Motor neuron (in vitro differentiated cells): Measurements from ENCODE around the gene FKBP10. TPM values are rescaled to one million over a fixed set of nuclear protein-coding genes. Genes with fewer than 3 reads are reported as not detected.
"Not testable (repeated sequence)": the region's sequence is repeated elsewhere in the genome, so short reads cannot be mapped to it uniquely, and the experiment has no call there.

Experiments
- ATAC-seq, 8 experiments: fragments of 200-7000 bp; cut with Tn5 transposase; replicated peaks in 6 of 8; 2 replicates each; pipeline ENCODE4 v1.8.0; 2021; ENCODE audit warnings: mild to moderate bottlenecking in 8 of 8, moderate library complexity in 8 of 8
- H3K27ac ChIP-seq, 2 donors: fragments of 250-450 bp; sonication (Bioruptor Pico); 2 replicates each; pipeline ENCODE4 v1.9.0; 2021; ENCODE audit warnings: antibody characterized with exemption in 2 of 2, mild to moderate bottlenecking in 2 of 2, moderate library complexity in 1 of 2
- H3K4me1 ChIP-seq, 2 donors: fragments of 250-450 bp; sonication (Bioruptor Pico); replicated peaks in 1 of 2; 2 replicates each; pipeline ENCODE4 v1.6.1; 2021; ENCODE audit warnings: antibody characterized with exemption in 2 of 2, mild to moderate bottlenecking in 2 of 2, moderate library complexity in 1 of 2
- H3K4me3 ChIP-seq, 5 donors: fragments of 250-450 bp; sonication (Bioruptor Pico); 2 replicates each; pipeline ENCODE4 v1.9.0; 2021; ENCODE audit warnings: antibody characterized with exemption in 5 of 5, mild to moderate bottlenecking in 5 of 5, moderate library complexity in 4 of 5
- WGBS, 10 experiments: fragments of 450-650 bp; shearing (Covaris generic); methylation state at CpG; one replicate each; pipeline ENCODE4 v1.0.0; 2022; 5-methylcytosine and 5-hydroxymethylcytosine counted together
- in situ Hi-C, 9 experiments: fragments of 400-800 bp; cut with MboI; loops; one replicate each; pipeline ENCODE4 v1.15.0; 2021; ENCODE audit warnings: low sequenced_read_pairs in 9 of 9, low pct_unique_long_range_greater_than_20kb in 2 of 9; ENCODE audit not compliant: unreplicated experiment in 9 of 9
- total RNA-seq, 8 experiments: library from RNA; unstranded; fragments of 300-600 nt; gene quantifications; 2 replicates each; pipeline versions ENCODE4 v1.2.3 to v1.2.4, GENCODE V29; 2022

FKBP10 gene
- total RNA-seq, 8 experiments from 2014 or later: 42.7 to 330 (median 97.6) TPM

DNA sequence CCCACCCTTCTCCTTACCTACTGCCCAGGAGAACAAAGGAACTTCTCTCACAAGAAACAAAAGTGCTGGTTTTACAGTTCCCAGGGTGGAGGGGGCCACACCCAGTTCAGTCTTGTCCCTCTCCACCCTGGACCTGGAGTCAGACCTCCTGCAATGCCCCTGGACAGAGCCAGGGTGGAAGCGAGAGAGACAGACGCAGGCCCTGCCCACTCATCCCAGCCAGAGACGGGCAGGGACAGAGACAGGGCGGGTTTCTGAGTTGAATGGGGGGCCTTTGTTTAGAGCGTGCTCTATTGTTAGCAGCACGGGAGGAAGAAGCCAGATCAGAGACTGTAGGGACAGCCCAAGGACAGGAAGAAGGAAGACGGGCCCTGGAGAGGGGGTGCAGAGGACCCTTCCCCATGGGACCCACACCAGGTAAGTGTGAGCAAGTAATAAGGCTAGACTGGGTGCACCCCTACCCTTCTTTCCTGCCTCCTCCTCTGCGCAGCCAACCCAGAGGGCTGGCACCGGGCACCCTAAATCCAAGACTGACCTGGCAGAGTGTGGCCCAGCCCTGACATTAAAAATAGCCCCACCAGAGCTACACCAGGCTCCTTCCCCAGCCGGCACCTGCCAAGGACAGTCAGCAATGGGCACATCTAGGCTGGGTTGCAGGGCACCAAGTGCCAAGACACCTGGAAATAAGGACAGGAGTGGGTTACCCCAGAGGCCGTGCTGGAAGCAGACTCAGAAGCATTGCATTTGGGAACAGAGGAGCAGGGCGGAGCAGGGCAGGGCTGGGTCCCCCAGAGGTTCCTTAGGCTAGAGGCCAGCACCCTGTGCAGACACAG, 37.2 kb upstream of the FKBP10 start:
- H3K27ac ChIP-seq: peak overlapping the region in 1 of 2 donors; percentile 42
- H3K4me1 ChIP-seq: peaks cover 27 to 43% of the 10 kb centered on the region in 2 donors
- ATAC-seq: peak; percentile 13 to 53 (median 44)

DNA sequence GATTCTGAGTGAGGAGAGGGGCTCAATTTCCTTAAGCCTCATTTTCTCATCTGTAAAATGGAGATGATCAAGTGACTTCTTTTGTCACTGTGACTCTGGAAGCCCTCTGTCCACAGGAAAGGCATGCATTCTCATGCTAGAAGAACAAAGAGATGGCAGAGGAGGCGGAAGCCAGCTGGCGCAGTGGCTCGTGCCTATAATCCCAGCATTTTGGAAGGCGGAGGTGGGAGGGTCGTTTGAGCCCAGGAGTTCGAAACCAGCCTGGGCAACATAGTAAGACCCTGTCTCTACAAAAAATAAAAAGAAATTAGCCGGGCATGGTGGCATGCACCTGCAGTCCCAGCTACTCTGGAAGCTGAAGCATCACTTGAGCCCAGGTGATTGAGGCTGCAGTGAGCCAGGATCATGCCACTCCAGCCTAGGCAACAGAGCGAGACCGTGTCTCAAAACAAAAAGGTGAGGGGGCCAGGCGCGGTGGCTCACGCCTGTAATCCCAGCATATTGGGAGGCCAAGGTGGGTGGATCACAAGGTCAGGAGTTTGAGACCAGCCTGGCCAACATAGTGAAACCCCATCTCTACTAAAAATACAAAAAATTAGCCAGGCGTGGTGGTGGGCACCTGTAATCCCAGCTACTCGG, 36.4 kb upstream of the FKBP10 start:
- ATAC-seq, in situ Hi-C loops, H3K4me3 ChIP-seq: not testable (repeated sequence)
- peaks cover 29 to 47% of the 10 kb centered on the region in 2 donors for H3K4me1 ChIP-seq
- peak overlapping the region in 1 of 2 donors; percentile 42 for H3K27ac ChIP-seq
- WGBS, 10 experiments: 67 to 100% (median 75%) methylated on average over 1 to 7 of the region's 14 CpGs; no CpG with 5 or more reads in 5 of the 10 experiments

More for the DNA sequence above, 37.2 kb upstream of the FKBP10 start:
- in situ Hi-C loops: no loop called here
- WGBS, 10 experiments: 26 to 100% (median 60%) methylated on average over 1 to 3 of the region's 12 CpGs; no CpG with 5 or more reads in 7 of the 10 experiments
- H3K4me3 ChIP-seq: no peak overlapping the region

DNA sequence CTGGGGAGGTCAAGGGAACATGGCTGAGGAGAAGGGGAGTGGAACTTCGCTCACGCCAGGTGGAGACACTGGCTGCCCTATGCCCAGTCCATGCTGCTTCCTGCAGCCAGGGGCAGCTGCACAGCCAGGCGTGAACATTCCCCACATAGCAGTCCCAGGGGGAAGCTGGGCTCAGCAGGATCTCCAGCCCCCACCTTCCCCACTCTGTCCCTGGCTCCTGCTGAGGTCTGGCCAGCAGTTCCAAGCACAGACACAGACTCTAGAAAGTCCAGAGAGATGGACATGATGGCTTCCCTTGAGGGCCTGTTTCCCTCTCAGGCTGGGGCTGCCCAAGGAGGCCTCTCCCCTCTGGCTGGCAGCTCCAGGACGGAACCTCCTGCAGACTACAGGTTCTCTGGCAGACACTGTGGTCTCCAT, 35.6 kb upstream of the FKBP10 start:
- in situ Hi-C loops: no loop called here
- 87 to 89% methylated on average over 3 of the region's 4 CpGs; no CpG with 5 or more reads in 8 of the 10 experiments for WGBS, 10 experiments
- ATAC-seq: peak in 2 of 8 experiments; percentile 42 to 54
- Histone ChIP-seq H3K4me3 (no peak overlapping the region), H3K4me1 (peaks cover 37 to 55% of the 10 kb centered on the region in 2 donors), H3K27ac (peak overlapping the region in 1 of 2 donors; percentile 48)

DNA sequence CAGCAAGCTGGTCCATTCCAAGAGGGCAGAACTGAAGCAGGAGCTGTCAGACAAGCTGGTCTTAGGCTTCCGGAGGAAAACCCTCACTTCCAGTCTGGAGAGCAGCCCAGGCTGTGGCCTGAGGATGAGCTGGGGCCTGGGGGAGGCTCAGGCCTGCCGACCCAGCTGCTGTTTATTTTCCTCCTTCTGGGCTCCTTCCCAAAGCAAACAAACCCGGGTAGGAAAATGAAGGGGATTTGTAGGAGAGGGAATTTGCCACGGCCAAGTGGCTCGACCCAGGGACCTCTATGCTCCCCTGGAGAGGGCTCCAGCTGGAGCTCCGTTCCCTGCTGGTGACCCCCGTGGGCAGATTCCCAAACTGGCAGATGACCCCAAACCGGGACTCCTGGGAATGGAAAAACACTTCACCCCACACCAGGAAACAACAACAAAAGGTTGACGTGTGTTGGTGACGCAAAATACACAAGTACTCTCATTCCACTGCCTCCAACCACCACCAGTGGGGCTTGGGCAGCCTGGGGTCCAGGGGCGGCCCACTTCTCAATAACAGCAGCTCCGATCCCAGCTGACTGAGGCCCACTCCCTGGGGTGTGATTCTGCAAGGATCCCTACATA, 35.1 kb upstream of the FKBP10 start:
- H3K27ac ChIP-seq: peak overlapping the region in 1 of 2 donors; percentile 48
- WGBS, 10 experiments: 20 to 60% (median 56%) methylated on average over 1 to 9 of the region's 12 CpGs; no CpG with 5 or more reads in 5 of the 10 experiments
- ATAC-seq: peak in 2 of 8 experiments; percentile 68 to 80
- in situ Hi-C loops: no loop called here
- peaks cover 35 to 53% of the 10 kb centered on the region in 2 donors for H3K4me1 ChIP-seq
- H3K4me3 ChIP-seq: no peak overlapping the region

DNA sequence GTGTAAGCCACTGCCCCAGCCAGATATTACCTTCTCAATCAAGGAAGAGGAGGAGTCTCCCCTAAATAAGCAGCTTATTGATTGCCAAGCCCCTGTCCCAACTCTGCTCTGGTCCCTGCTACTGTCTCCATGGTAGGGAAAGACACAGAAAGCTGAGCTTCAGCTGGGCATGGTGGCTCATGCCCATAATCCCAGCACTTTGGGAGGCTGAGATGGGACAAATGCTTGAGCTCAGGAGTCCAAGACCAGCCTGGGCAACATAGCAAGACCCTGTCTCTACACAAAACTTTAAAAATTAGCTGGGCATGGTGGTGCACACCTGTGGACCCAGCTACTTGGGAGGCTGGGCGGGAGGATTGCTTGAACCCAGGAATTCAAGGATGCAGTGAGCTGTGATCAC, 32.9 kb upstream of the FKBP10 start:
- in situ Hi-C loops: no loop called here
- H3K4me3 ChIP-seq: no peak overlapping the region
- peaks cover 30 to 45% of the 10 kb centered on the region in 2 donors for H3K4me1 ChIP-seq
- no peak overlapping the region for H3K27ac ChIP-seq
- WGBS, 10 experiments: 50% methylated on average over 1 of the region's 1 CpG; no CpG with 5 or more reads in 9 of the 10 experiments
- ATAC-seq: no peak

DNA sequence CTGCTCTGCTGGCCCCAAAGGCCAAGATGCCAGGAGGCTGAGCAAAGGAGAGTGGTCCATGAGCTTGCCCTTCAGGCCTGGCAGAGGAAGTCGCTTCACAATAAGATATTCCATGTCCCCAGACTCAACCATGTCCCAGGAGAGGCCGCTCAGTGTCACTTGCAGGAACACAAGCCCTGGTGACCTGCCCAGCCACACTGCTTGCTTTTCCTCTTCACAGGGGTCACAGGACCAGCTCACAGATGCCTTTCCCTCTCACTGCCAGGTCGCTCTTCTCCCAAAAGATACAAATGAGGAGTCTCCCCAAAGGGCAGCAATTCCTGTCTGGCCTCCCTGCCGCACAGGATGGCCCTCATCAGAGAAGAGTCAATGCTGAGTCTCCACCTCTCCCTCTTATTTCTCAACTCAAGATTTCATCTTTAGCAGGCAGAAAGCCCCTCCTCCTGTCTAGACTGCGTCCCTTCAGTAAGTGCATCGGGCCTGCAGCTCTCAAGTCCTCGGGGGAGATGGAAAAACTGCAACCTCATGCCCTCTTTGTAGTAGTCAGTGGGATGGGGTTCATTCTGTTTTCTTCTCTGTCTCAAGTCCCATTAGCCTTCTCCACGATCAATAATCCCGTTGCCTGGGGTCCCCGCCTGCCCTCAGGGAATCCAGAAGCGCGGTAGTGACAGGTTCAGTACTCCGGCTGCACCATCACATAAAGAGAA, 31.2 kb upstream of the FKBP10 start:
- Histone ChIP-seq H3K4me1 (peaks cover 26 to 34% of the 10 kb centered on the region in 2 donors), H3K4me3 (no peak overlapping the region), H3K27ac (peak overlapping the region in 1 of 2 donors; percentile 16)
- ATAC-seq: no peak
- 59 to 100% (median 77%) methylated on average over 1 to 12 of the region's 13 CpGs for WGBS, 10 experiments
- in situ Hi-C loops: no loop called here

DNA sequence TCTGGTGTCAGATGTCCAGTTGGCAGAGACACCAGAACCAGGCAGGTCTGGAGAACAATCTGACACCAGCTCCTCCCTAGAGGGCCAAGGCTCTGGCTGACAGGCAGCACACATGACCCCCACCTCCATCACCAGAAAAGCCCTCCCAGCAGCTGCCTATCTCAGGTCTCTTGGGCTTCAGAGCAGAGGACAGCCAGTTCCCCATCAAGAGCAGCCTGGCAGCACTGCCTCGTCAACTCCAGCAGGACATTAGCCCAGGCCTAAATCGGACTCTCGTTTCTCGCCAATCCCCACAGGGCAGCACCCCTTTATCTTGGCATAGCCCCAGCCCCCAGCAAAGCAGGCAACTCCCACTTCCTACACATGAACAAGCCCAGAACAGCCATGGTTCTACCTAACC, 30.7 kb upstream of the FKBP10 start:
- in situ Hi-C loops: no loop called here
- peak overlapping the region in 1 of 2 donors; percentile 16 for H3K27ac ChIP-seq
- no peak overlapping the region for H3K4me3 ChIP-seq
- ATAC-seq: no peak
- no CpG with 5 or more reads among the region's 4 CpGs for WGBS, 10 experiments
- peaks cover 26 to 36% of the 10 kb centered on the region in 2 donors for H3K4me1 ChIP-seq

DNA sequence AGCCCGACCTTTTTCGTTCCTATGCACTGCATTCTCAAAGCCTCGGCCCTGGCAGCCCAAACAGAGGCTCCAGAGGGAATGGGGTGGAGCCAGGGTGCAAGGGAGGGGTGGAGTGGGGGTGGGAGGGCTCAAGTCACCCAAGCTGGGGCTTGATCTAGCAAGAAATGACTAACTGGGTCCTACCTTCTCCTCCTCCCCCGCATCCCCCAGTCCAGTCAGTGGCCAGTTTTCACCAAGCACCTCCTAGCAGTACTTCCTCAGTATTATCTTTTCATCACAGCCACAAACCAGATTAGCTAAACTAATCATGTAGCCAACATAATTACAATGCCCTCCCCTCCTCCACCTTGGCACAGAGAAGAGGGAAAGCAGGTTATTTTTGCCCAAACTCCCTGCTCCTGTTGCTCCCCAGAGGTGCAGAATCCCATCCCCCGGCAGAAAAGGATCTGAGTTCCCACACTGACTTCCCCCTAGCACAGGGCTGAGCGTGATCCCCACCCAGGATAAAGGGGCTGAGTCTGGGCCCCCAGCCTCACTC, 28.5 kb upstream of the FKBP10 start:
- H3K4me3 ChIP-seq: peak overlapping the region; percentile 61 to 91 (median 79)
- in situ Hi-C loops: no loop called here
- no peak overlapping the region for H3K27ac ChIP-seq
- 0 to 60% (median 18%) methylated on average over 1 to 2 of the region's 6 CpGs; no CpG with 5 or more reads in 6 of the 10 experiments for WGBS, 10 experiments
- ATAC-seq: no peak
- H3K4me1 ChIP-seq: peaks cover 26 to 27% of the 10 kb centered on the region in 2 donors

DNA sequence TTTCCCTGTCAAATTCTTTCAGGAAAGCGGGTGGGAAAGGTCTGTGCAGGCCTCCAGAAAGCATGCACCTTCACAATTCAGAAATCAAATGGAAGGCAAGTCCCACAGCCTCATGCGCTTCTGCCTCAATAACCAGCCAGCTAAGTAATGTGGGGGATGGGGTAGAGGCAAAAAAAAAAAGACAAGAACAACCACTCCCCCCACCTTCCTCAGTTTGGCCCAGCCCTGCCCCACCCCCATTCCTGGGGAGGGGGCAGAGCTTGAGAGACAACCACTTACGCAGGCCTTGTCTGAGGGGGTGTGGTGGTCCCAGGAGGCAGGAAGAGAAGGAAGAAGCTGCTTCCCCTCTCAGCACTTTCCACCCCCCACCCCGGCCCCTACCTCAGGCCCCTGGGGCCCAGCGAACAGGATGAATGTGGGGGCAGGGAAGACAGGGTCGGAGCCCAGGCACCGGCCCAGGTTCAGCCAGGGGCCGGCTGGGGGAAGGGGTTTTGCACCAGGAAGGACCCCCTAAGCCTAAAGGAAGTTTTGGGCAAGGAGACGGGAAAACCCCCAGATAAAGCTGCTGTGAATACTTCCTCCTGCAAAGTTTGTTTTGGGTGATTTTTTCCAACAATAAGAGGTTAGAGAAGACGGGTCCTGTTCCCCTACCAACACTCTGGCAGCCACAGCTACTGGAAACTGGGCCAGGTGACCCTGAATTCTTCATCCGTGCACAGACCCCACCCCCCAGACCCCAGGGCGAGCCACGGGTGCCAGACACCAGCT, 27.5 kb upstream of the FKBP10 start:
- 0 to 100% (median 43%) methylated on average over 1 to 2 of the region's 13 CpGs; no CpG with 5 or more reads in 6 of the 10 experiments for WGBS, 10 experiments
- H3K27ac ChIP-seq: no peak overlapping the region
- in situ Hi-C loops: no loop called here
- ATAC-seq: no peak
- peak overlapping the region; percentile 61 to 91 (median 79) for H3K4me3 ChIP-seq
- peaks cover 26 to 27% of the 10 kb centered on the region in 2 donors for H3K4me1 ChIP-seq

DNA sequence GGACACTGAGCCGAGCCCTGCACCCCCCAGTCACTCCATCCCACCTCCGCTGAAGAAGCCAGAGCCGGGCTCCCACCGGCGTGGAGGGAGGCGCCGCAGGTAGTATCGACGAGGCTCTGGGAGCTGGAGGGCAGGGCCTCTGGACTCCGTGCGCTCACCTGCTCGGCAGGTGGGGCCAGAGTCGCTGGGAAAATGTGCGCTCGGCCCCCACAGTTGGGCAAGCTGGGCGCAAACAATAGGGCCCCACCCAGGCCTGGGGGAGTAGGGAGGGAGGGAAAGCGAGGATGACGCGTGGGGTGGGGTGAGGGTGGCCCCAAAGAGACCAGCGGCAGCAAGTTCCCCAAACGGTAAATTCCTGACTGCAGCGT, 27.0 kb upstream of the FKBP10 start:
- Histone ChIP-seq H3K27ac (no peak overlapping the region), H3K4me1 (peaks cover 26 to 27% of the 10 kb centered on the region in 2 donors), H3K4me3 (peak overlapping the region; percentile 61 to 91 (median 79))
- ATAC-seq: peak in 2 of 8 experiments; percentile 12 to 17
- in situ Hi-C loops: no loop called here
- no CpG with 5 or more reads among the region's 22 CpGs for WGBS, 10 experiments

DNA sequence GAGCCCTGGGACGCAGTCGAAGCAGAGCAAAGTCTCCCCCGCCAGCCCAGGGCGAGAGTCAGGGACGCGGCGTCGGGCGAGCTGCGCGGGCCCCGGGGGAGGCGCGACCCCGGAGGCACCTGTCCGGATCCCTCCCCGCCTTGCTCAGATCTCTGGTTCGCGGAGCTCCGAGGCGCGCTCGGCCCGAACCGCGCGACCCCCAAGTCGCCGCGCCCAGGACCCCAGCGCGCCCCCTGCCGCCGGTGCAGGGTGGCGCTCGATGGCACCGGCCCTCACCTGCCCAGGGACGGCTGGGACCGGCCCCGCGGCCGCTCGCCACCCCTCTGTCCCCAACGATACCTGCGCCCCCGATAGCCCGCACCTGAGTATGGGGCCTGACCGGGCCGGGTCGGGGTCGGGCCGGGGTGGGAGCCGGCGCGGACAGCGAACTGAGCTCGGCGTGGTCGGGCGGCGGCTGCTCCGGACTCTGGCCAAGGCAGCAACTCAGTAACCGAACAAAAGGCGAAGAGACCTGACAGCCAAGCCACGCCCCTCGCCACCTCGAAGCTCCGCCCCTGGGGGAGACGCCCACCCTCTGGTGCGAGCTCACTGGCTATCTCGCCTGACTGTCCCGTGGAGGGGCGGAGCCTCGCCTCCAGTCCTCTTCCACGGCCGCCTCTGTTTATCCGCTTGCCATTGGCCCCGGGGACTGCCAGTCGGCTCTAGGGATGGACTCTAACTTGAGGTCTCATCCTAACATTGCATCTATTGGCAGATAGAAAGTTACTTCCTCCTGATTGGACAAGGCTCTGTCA, 26.4 kb upstream of the FKBP10 start, which contains the start of gene JUP:
TSS of gene JUP (minus strand) at position 485 of the 794 bp plus-strand sequence. CDS start 14,857 bp downstream, outside the sequence.
- H3K4me1 ChIP-seq: peaks cover 23% of the 10 kb centered on the region in 2 donors
- peak; percentile 91 to 99 (median 97) for ATAC-seq
- in situ Hi-C loops: no loop called here
- H3K4me3 ChIP-seq: peak within 1 kb of the TSS; percentile 61 to 91 (median 79)
- peak within 1 kb of the TSS; percentile 42 to 51 for H3K27ac ChIP-seq
- WGBS, 10 experiments: 0% methylated on average over 2 to 6 of the region's 79 CpGs; no CpG with 5 or more reads in 8 of the 10 experiments
